ENCODE measurements around the gene HDGFL2.

Gene HDGFL2

GRCh38 chr19:4534836-4535658, 63.0 kb downstream of the HDGFL2 start, which contains the start of gene PLIN5:
TSS of gene PLIN5 (minus strand) at chr19:4535224. CDS start at chr19:4534074, 1,150 bp downstream.
- Histone ChIP-seq H3K27ac (ENCODE audit: extremely low read depth, low read depth, low read length) (no peak within 1 kb of the TSS), H3K4me1 (ENCODE audit: control insufficient read depth, insufficient read depth, low read length) (no peaks in the 10 kb centered on the region), H3K4me3 (ENCODE audit: low read depth, low read length) (no peak within 1 kb of the TSS), H3K36me3 (ENCODE audit: control insufficient read depth in 2 of 2, insufficient read depth in 1 of 2, low read length in 2 of 2) (no peaks in the 10 kb centered on the region), H3K9me3 (ENCODE audit: control insufficient read depth, insufficient read depth, low read depth, low read length) (no peaks in the 10 kb centered on the region)
- CTCF ChIA-PET = interaction anchor here (0.5 to 4.4 kb wide), 15 partner anchors 10 to 1186 kb away, joined by 3 to 72 read pairs (median 4); partner anchors contain the start of gene SH3GL1
- POLR2A ChIA-PET = interaction anchor here (0.5 to 1.2 kb wide), 9 partner anchors 10 to 303 kb away, joined by 3 to 8 read pairs (median 4); partner anchors contain the start of genes FEM1A, HDGFL2 and YJU2
- no peak for TF ChIP-seq ZNF704 (tag by site-specific recombination; IDR thresholded peaks at IDR 0.05)
- peak; percentile 48 for TF ChIP-seq ZBTB26 (tag by site-specific recombination; optimal IDR thresholded peaks at IDR 0.05)
- TF ChIP-seq ZNF830 (tag by site-specific recombination; IDR thresholded peaks at IDR 0.05; ENCODE audit: low read depth) = no peak
- TF ChIP-seq KLF7 (tag by site-specific recombination; IDR thresholded peaks at IDR 0.05; ENCODE audit: borderline replicate concordance) = no peak
- TF ChIP-seq ZNF660 (tag by site-specific recombination; IDR thresholded peaks at IDR 0.05) = no peak
- no peak for TF ChIP-seq ZNF701 (tag by site-specific recombination; IDR thresholded peaks at IDR 0.05)
- TF ChIP-seq ZNF558 (tag by site-specific recombination; IDR thresholded peaks at IDR 0.05) = no peak
- no peak for TF ChIP-seq ZBTB48 (tag by site-specific recombination; IDR thresholded peaks at IDR 0.05)
- TF ChIP-seq ZSCAN23 (tag by site-specific recombination; IDR thresholded peaks at IDR 0.05) = no peak
- TF ChIP-seq ZNF610 (tag by site-specific recombination; IDR thresholded peaks at IDR 0.05; ENCODE audit: borderline replicate concordance) = 0 out of 2 replicates have a peak, but pooled peaks have one; percentile 21
- 0 out of 2 replicates have a peak, but pooled peaks have one; percentile 37 for TF ChIP-seq ZNF121 (tag by site-specific recombination; IDR thresholded peaks at IDR 0.05)
- no peak for TF ChIP-seq PRDM1 (tag by site-specific recombination; IDR thresholded peaks at IDR 0.05)
- peak; percentile 73 for TF ChIP-seq EGR2 (tag by site-specific recombination; IDR thresholded peaks at IDR 0.05; ENCODE audit: low read depth)
- TF ChIP-seq KLF16 (tag by site-specific recombination; IDR thresholded peaks at IDR 0.05) = peak; percentile 81; the same call in 1 of the 2 replicates
- no peak for TF ChIP-seq ZBTB49 (tag by site-specific recombination; IDR thresholded peaks at IDR 0.05; ENCODE audit: low read depth)
- no peak for TF ChIP-seq ZBTB44 (tag by site-specific recombination; IDR thresholded peaks at IDR 0.05)
- TF ChIP-seq KLF10 (tag by site-specific recombination; IDR thresholded peaks at IDR 0.05) = peak; percentile 99
- no peak for TF ChIP-seq ZNF184 (tag by site-specific recombination; IDR thresholded peaks at IDR 0.05)
- no peak for TF ChIP-seq OVOL3 (tag by site-specific recombination; IDR thresholded peaks at IDR 0.05)
- peak; percentile 73 for TF ChIP-seq SP2 (tag by site-specific recombination; IDR thresholded peaks at IDR 0.05)
- TF ChIP-seq ZNF560 (tag by site-specific recombination; IDR thresholded peaks at IDR 0.05; ENCODE audit: borderline replicate concordance) = no peak
- TF ChIP-seq ZNF692 (tag by site-specific recombination; IDR thresholded peaks at IDR 0.05) = no peak
- TF ChIP-seq ZNF202 (tag by site-specific recombination; IDR thresholded peaks at IDR 0.05; ENCODE audit: borderline replicate concordance) = no peak
- TF ChIP-seq YY1 (tag by site-specific recombination; IDR thresholded peaks at IDR 0.05) = no peak
- peak; percentile 72 for TF ChIP-seq ZFHX2 (tag by site-specific recombination; conservative IDR thresholded peaks at IDR 0.05)
- TF ChIP-seq SP3 (tag by site-specific recombination; IDR thresholded peaks at IDR 0.05) = peak; percentile 81
- no peak for TF ChIP-seq ZNF571 (tag by site-specific recombination; IDR thresholded peaks at IDR 0.05)

Measured in HEK293 (cell line).